ENCODE measurements around the gene FRMD1. TPM values are rescaled to one million over a fixed set of nuclear protein-coding genes. Genes with fewer than 3 reads are reported as not detected.

The FRMD1 gene
- total and polyA plus RNA-seq, 2 donors (not counting 3 experiments of a cell fraction or from before 2014, with no cell fraction given), result not detected

- no peak overlapping the region for H3K27ac ChIP-seq (ENCODE audit: insufficient read depth, low read depth, low read length)
- ChIA-PET POLR2A (no interaction called here), CTCF (no interaction called here)
- intact Hi-C loops (cut with micrococcal nuclease), result no loop called here
- DNase-seq (ENCODE audit: low read depth, low spot score) (no peak), FAIRE-seq (no peak)
- no TSS peak for BruUV-seq (replicated peaks)
- H4K20me1 ChIP-seq (replicated peaks; ENCODE audit: control insufficient read depth, extremely low read depth, insufficient read depth, low read length), result no peaks in the 10 kb centered on the region
- H3K4me1 ChIP-seq (ENCODE audit: control insufficient read depth, extremely low read depth, insufficient read depth, low read length), result no peaks in the 10 kb centered on the region
- TF ChIP-seq EZH2 (IDR thresholded peaks at IDR 0.05; ENCODE audit: borderline replicate concordance, low read depth, low read length, severe bottlenecking), result no peak
- no peak for TF ChIP-seq MYC (IDR thresholded peaks at IDR 0.05; ENCODE audit: low read depth, low read length)
- TF ChIP-seq CTCF (IDR thresholded peaks at IDR 0.05; ENCODE audit: extremely low read depth in 1 of 2, insufficient read depth in 1 of 2, low read depth in 1 of 2, low read length in 2 of 2), result no peak
- TF ChIP-seq JUN (IDR thresholded peaks at IDR 0.05; ENCODE audit: borderline replicate concordance, insufficient read depth, insufficient read length, low read depth), result no peak
- no peak for TF ChIP-seq POLR2AphosphoS5 (IDR thresholded peaks at IDR 0.05; ENCODE audit: insufficient read depth, low read depth, low read length)
- no peak for TF ChIP-seq GATA2 (IDR thresholded peaks at IDR 0.05; ENCODE audit: insufficient read depth, insufficient read length, low read depth, low read length)
- TF ChIP-seq FOS (IDR thresholded peaks at IDR 0.05; ENCODE audit: borderline replicate concordance, insufficient read depth, low read length), result no peak
- TF ChIP-seq MAX (IDR thresholded peaks at IDR 0.05; ENCODE audit: insufficient read depth, insufficient read length), result no peak
- no peak for TF ChIP-seq POLR2A (IDR thresholded peaks at IDR 0.05; ENCODE audit: low read depth, low read length)
- no peak overlapping the region for H3K4me3 ChIP-seq (replicated peaks in 1 of 3; ENCODE audit: insufficient read depth in 1 of 3, low read depth in 1 of 3, low read length in 3 of 3)
- no peaks in the 10 kb centered on the region for H3K36me3 ChIP-seq (ENCODE audit: control insufficient read depth in 2 of 2, extremely low read depth in 1 of 2, insufficient read depth in 2 of 2, low read length in 2 of 2)
- H3K79me2 ChIP-seq (ENCODE audit: control insufficient read depth, insufficient read depth, low read length), result no peaks in the 10 kb centered on the region
- H3K9me1 ChIP-seq (replicated peaks; ENCODE audit: control insufficient read depth, extremely low read depth, insufficient read depth, low read length), result no peaks in the 10 kb centered on the region
- H3K27me3 ChIP-seq (ENCODE audit: control insufficient read depth in 2 of 2, insufficient read depth in 2 of 2, low read length in 2 of 2), result no peaks in the 10 kb centered on the region
- H3K4me2 ChIP-seq (ENCODE audit: insufficient read depth, low read length), result no peak overlapping the region
- H3K9me3 ChIP-seq (replicated peaks; ENCODE audit: control insufficient read depth, insufficient read depth, low read length), result no peaks in the 10 kb centered on the region
- no peak overlapping the region for H2AFZ ChIP-seq (ENCODE audit: low read depth, low read length)
- no peak overlapping the region for H3K9ac ChIP-seq (replicated peaks; ENCODE audit: extremely low read depth, insufficient read depth, low read length)
- dilution Hi-C loops (cut with MboI; ENCODE audit: extremely low pct_ligation_motif_present, low sequenced_read_pairs), result no loop called here
Measured at GRCh38 chr6:168091381-168092264, 12.6 kb upstream of the FRMD1 start.
